GM13977 (cell line): ENCODE data around the gene IGF2R.

Source experiments
- DNase-seq: peaks from one replicate; pipeline ENCODE4 v3.0.0; 2012; ENCODE audit warnings: low spot score
- CTCF ChIP-seq: IDR thresholded peaks from 2 replicates; pipeline ENCODE4 v1.5.1; 2012; ENCODE audit warnings: mild to moderate bottlenecking, control low read depth; ENCODE audit not compliant: insufficient read depth; ENCODE audit errors: extremely low read depth, missing control alignments
- in situ Hi-C: fragments of 300-500 bp; cut with MboI; formaldehyde crosslinking; loops from one replicate; pipeline ENCODE4 v1.12.0; 2022; ENCODE audit warnings: low sequenced_read_pairs, low pct_unique_long_range_greater_than_20kb, mixed read lengths, inconsistent platforms; ENCODE audit not compliant: unreplicated experiment

IGF2R gene

GRCh38 chr6:159952289-159953005, 16.4 kb upstream of the IGF2R start:
- DNase-seq, result no peak
- in situ Hi-C loops, result no loop called here
- TF ChIP-seq CTCF, result no peak

GRCh38 chr6:159953091-159953601, 15.7 kb upstream of the IGF2R start:
- TF ChIP-seq CTCF, result no peak
- no peak for DNase-seq
- in situ Hi-C loops, result no loop called here

- no peak for TF ChIP-seq CTCF
- no peak for DNase-seq
- in situ Hi-C loops, result no loop called here
Measured at GRCh38 chr6:159955945-159956361, 12.9 kb upstream of the IGF2R start.

GRCh38 chr6:159957071-159957673, 11.7 kb upstream of the IGF2R start:
- in situ Hi-C loops, result no loop called here
- DNase-seq, result no peak
- TF ChIP-seq CTCF, result no peak

GRCh38 chr6:159959165-159959975, 9.5 kb upstream of the IGF2R start:
- in situ Hi-C loops, result no loop called here
- TF ChIP-seq CTCF, result no peak
- no peak for DNase-seq

GRCh38 chr6:159959976-159960384, 8.9 kb upstream of the IGF2R start:
- in situ Hi-C loops, result no loop called here
- DNase-seq, result no peak
- TF ChIP-seq CTCF, result no peak
